Gastroesophageal sphincter (tissue), 4 donors: ENCODE data around the gene MACROD2. TPM values are rescaled to one million over a fixed set of nuclear protein-coding genes. Genes with fewer than 3 reads are reported as not detected.

Experiments used
- ATAC-seq: fragments of 150-250 bp; one replicate; pipeline ENCODE4 v1.9.1; 2016; ENCODE audit warnings: mild to moderate bottlenecking, moderate library complexity
- H3K27ac ChIP-seq, 4 donors: fragments of 200-600 bp; sonication (generic) in 3 of 4; 1 replicate in 3 of 4; 2 replicates in 1 of 4; pipeline ENCODE4 v1.5.1; 2016 to 2019
- H3K27me3 ChIP-seq: fragments of 200-600 bp; sonication (generic); one replicate; pipeline ENCODE4 v1.5.1; 2019
- H3K36me3 ChIP-seq, 2 donors: fragments of 200-600 bp; sonication (generic); one replicate each; pipeline ENCODE4 v1.5.1; 2019; ENCODE audit warnings: control low read depth in 1 of 2
- H3K4me1 ChIP-seq, 3 donors: fragments of 200-600 bp; sonication (generic); 1 replicate in 2 of 3; 2 replicates in 1 of 3; pipeline ENCODE4 v1.5.1; 2016 to 2019; ENCODE audit warnings: control low read depth in 2 of 3
- H3K4me3 ChIP-seq, 2 donors: fragments of 200-600 bp; sonication (generic); one replicate each; pipeline ENCODE4 v1.5.1; 2019; ENCODE audit warnings: mild to moderate bottlenecking in 1 of 2, moderate library complexity in 1 of 2
- H3K9me3 ChIP-seq, 3 donors: fragments of 200-600 bp; sonication (generic); one replicate each; pipeline ENCODE4 v1.5.1; 2017 to 2019; ENCODE audit warnings: control low read depth in 2 of 3
- CTCF ChIP-seq, 4 experiments: fragments of 200-600 bp in 2 of 4; fragments of 450-650 bp in 2 of 4; sonication (generic) in 1 of 4; IDR thresholded peaks; one replicate each; pipeline ENCODE4 v1.5.1; 2017 to 2019; ENCODE audit warnings: antibody characterized with exemption in 4 of 4, mild to moderate bottlenecking in 2 of 4, moderate library complexity in 2 of 4
- EP300 ChIP-seq: sonication (generic); formaldehyde crosslinking; IDR thresholded peaks from one replicate; pipeline ENCODE4 v1.6.1; 2017; ENCODE audit warnings: antibody characterized with exemption, mild to moderate bottlenecking
- POLR2A ChIP-seq, 2 donors: fragments of 450-650 bp; IDR thresholded peaks; one replicate each; pipeline ENCODE4 v1.6.1; 2017; ENCODE audit warnings: antibody characterized with exemption in 2 of 2, mild to moderate bottlenecking in 2 of 2, moderate library complexity in 1 of 2
- POLR2AphosphoS5 ChIP-seq: sonication (generic); formaldehyde crosslinking; IDR thresholded peaks from one replicate; pipeline ENCODE4 v1.6.1; 2017; ENCODE audit warnings: antibody characterized with exemption
- WGBS, 2 donors: methylation state at CpG; one replicate each; pipeline ENCODE4 v1.1.5; 2018; ENCODE audit warnings: low coverage in 1 of 2; 5-methylcytosine and 5-hydroxymethylcytosine counted together
- total RNA-seq, 4 donors: library from RNA; depleted of rRNA; stranded (reverse); fragments of >200 nt; gene quantifications; one replicate each; pipeline ENCODE4 v1.1.0, GENCODE V29; 2016

Gene MACROD2
- total RNA-seq, 4 donors from 2014 or later, result 4.0 to 12.1 (median 7.4) TPM

GRCh38 chr20:14407336-14407735 is 412.0 kb downstream of the MACROD2 start:
- Histone ChIP-seq H3K27me3 (no peaks in the 10 kb centered on the region), H3K27ac (no peak overlapping the region), H3K36me3 (no peaks in the 10 kb centered on the region), H3K4me3 (no peak overlapping the region), H3K4me1 (no peaks in the 10 kb centered on the region), H3K9me3 (no peaks in the 10 kb centered on the region)
- TF ChIP-seq POLR2AphosphoS5 (no peak), POLR2A (IDR thresholded peaks at IDR 0.05) (no peak), CTCF (IDR thresholded peaks at IDR 0.05) (no peak), EP300 (no peak)
- no peak for ATAC-seq
- 85 to 87% methylated on average over 2 to 3 of the region's 3 CpGs for WGBS, 2 donors

GRCh38 chr20:14410869-14411555 is 415.7 kb downstream of the MACROD2 start:
- no peaks in the 10 kb centered on the region for H3K36me3 ChIP-seq
- WGBS, 2 donors, result 88 to 90% methylated on average over 2 of the region's 3 CpGs
- H3K27ac ChIP-seq, result no peak overlapping the region
- ATAC-seq, result no peak
- no peaks in the 10 kb centered on the region for H3K4me1 ChIP-seq
- H3K4me3 ChIP-seq, result no peak overlapping the region
- no peaks in the 10 kb centered on the region for H3K27me3 ChIP-seq
- TF ChIP-seq EP300, result no peak
- no peak for TF ChIP-seq POLR2AphosphoS5
- no peak for TF ChIP-seq CTCF (IDR thresholded peaks at IDR 0.05)
- TF ChIP-seq POLR2A (IDR thresholded peaks at IDR 0.05), result no peak
- no peaks in the 10 kb centered on the region for H3K9me3 ChIP-seq

GRCh38 chr20:14412065-14412681 is 416.9 kb downstream of the MACROD2 start:
- no peaks in the 10 kb centered on the region for H3K27me3 ChIP-seq
- no peak overlapping the region for H3K27ac ChIP-seq
- TF ChIP-seq EP300 (no peak), POLR2AphosphoS5 (no peak), POLR2A (IDR thresholded peaks at IDR 0.05) (no peak), CTCF (IDR thresholded peaks at IDR 0.05) (no peak)
- no peaks in the 10 kb centered on the region for H3K9me3 ChIP-seq
- no peaks in the 10 kb centered on the region for H3K36me3 ChIP-seq
- no peak overlapping the region for H3K4me3 ChIP-seq
- 78 to 89% methylated on average over 4 to 5 of the region's 5 CpGs for WGBS, 2 donors
- no peak for ATAC-seq
- H3K4me1 ChIP-seq, result no peaks in the 10 kb centered on the region

- Histone ChIP-seq H3K36me3 (no peaks in the 10 kb centered on the region), H3K9me3 (no peaks in the 10 kb centered on the region), H3K27ac (no peak overlapping the region), H3K4me3 (no peak overlapping the region), H3K27me3 (no peaks in the 10 kb centered on the region), H3K4me1 (no peaks in the 10 kb centered on the region)
- no peak for TF ChIP-seq CTCF (IDR thresholded peaks at IDR 0.05)
- no peak for ATAC-seq
- 91 to 93% methylated on average over 3 of the region's 3 CpGs for WGBS, 2 donors
Observed at GRCh38 chr20:14413835-14414234, 418.5 kb downstream of the MACROD2 start.

GRCh38 chr20:14414560-14414959 is 419.2 kb downstream of the MACROD2 start:
- no peak for TF ChIP-seq EP300
- TF ChIP-seq POLR2AphosphoS5, result no peak
- TF ChIP-seq POLR2A (IDR thresholded peaks at IDR 0.05), result no peak
- TF ChIP-seq CTCF (IDR thresholded peaks at IDR 0.05), result no peak
- H3K4me1 ChIP-seq, result no peaks in the 10 kb centered on the region
- ATAC-seq, result no peak
- H3K9me3 ChIP-seq, result no peaks in the 10 kb centered on the region
- H3K27me3 ChIP-seq, result no peaks in the 10 kb centered on the region
- H3K27ac ChIP-seq, result no peak overlapping the region
- no peaks in the 10 kb centered on the region for H3K36me3 ChIP-seq
- WGBS, 2 donors, result 79 to 82% methylated on average over 2 of the region's 2 CpGs
- H3K4me3 ChIP-seq, result no peak overlapping the region
